SK-N-SH (cell line): ENCODE data around the gene NARS2. TPM values are rescaled to one million over a fixed set of nuclear protein-coding genes. Genes with fewer than 3 reads are reported as not detected.

Experiments
- CTCF ChIA-PET: fragments of 300-600, 350-600 bp; formaldehyde crosslinking; extraction: SDS; loops from one replicate; lab custom pipeline; 2021; lab: Yijun Ruan, JAX
- POLR2A ChIA-PET: fragments of 350-600 bp; sonication (Branson Sonifier 250); formaldehyde crosslinking; extraction: SDS; loops from one replicate; lab custom pipeline; 2020; ENCODE audit warnings: antibody characterized with exemption, inconsistent platforms; lab: Yijun Ruan, JAX
- DNase-seq: peaks from one replicate; pipeline ENCODE4 v3.0.0; 2012
- H2AFZ ChIP-seq: fragments of 200-600 bp; sonication (generic); 2 replicates; pipeline ENCODE4 v1.8.1; 2016; ENCODE audit warnings: antibody characterized with exemption, mild to moderate bottlenecking, low read depth
- H3F3A ChIP-seq: fragments of 200-600 bp; sonication (generic); replicated peaks from 2 replicates; pipeline ENCODE3; 2016; ENCODE audit warnings: antibody characterized with exemption, mild to moderate bottlenecking; ENCODE audit not compliant: insufficient read depth
- H3K27ac ChIP-seq, 2 experiments: fragments of 200-500 bp in 1 of 2; fragments of 200-600 bp in 1 of 2; sonication (Bioruptor generic) in 1 of 2; sonication (generic), shearing (Covaris generic) in 1 of 2; 2 replicates each; pipeline versions ENCODE4 v1.5.1 to v1.6.1; 2014 to 2016; ENCODE audit warnings: low read depth in 2 of 2, inconsistent platforms in 1 of 2, low read length in 1 of 2, mild to moderate bottlenecking in 1 of 2, mixed read lengths in 1 of 2
- H3K27me3 ChIP-seq: fragments of 200-600 bp; sonication (generic), shearing (Covaris generic); 2 replicates; pipeline ENCODE4 v1.6.1; 2016; ENCODE audit warnings: mixed run types; ENCODE audit not compliant: insufficient read depth
- H3K36me3 ChIP-seq, 2 experiments: fragments of 200-500 bp in 1 of 2; fragments of 200-600 bp in 1 of 2; sonication (Bioruptor generic) in 1 of 2; sonication (generic) in 1 of 2; replicated peaks in 1 of 2; 2 replicates each; pipeline versions ENCODE3 to v1.5.1; 2014 to 2016; ENCODE audit warnings: low read length in 1 of 2, mild to moderate bottlenecking in 1 of 2; ENCODE audit not compliant: insufficient read depth in 2 of 2, control insufficient read depth in 1 of 2
- H3K4me1 ChIP-seq, 2 experiments: fragments of 200-500 bp in 1 of 2; fragments of 200-600 bp in 1 of 2; sonication (Bioruptor generic) in 1 of 2; sonication (generic), shearing (Covaris generic) in 1 of 2; 2 replicates each; pipeline versions ENCODE4 v1.5.1 to v1.6.1; 2014 to 2016; ENCODE audit warnings: low read depth in 1 of 2, low read length in 1 of 2, mixed run types in 1 of 2; ENCODE audit not compliant: insufficient read depth in 2 of 2, control insufficient read depth in 1 of 2
- H3K4me2 ChIP-seq: fragments of 200-600 bp; sonication (generic), shearing (Covaris generic); 2 replicates; pipeline ENCODE4 v1.6.1; 2017; ENCODE audit warnings: mixed run types
- H3K4me3 ChIP-seq, 2 experiments: fragments of 200-500 bp in 1 of 2; fragments of 200-600 bp in 1 of 2; sonication (Bioruptor generic) in 1 of 2; sonication (generic), shearing (Covaris generic) in 1 of 2; 2 replicates each; pipeline versions ENCODE4 v1.5.1 to v1.8.1; 2014 to 2016; ENCODE audit warnings: low read depth in 2 of 2, inconsistent platforms in 1 of 2, low read length in 1 of 2, mild to moderate bottlenecking in 1 of 2, mixed read lengths in 1 of 2, moderate library complexity in 1 of 2
- H3K79me2 ChIP-seq: fragments of 200-600 bp; sonication (generic); 2 replicates; pipeline ENCODE4 v1.8.1; 2017; ENCODE audit warnings: mild to moderate bottlenecking; ENCODE audit not compliant: insufficient read depth
- H3K9ac ChIP-seq: fragments of 200-600 bp; sonication (generic); 2 replicates; pipeline ENCODE4 v1.6.1; 2017; ENCODE audit warnings: mixed run types
- H3K9me2 ChIP-seq: fragments of 200-600 bp; sonication (generic); 2 replicates; pipeline ENCODE4 v1.6.1; 2017; ENCODE audit warnings: mixed run types
- H3K9me3 ChIP-seq: fragments of 200-600 bp; sonication (generic); 2 replicates; pipeline ENCODE4 v1.6.1; 2017; ENCODE audit warnings: mixed run types, mild to moderate bottlenecking, moderate library complexity
- H4K20me1 ChIP-seq: fragments of 200-600 bp; sonication (generic); 2 replicates; pipeline ENCODE4 v1.6.1; 2017; ENCODE audit warnings: mild to moderate bottlenecking, mixed run types; ENCODE audit not compliant: insufficient read depth
- CTCF ChIP-seq: fragments of 200-600 bp; sonication (generic); IDR thresholded peaks from 2 replicates; pipeline ENCODE4 v1.6.1; 2017; ENCODE audit warnings: antibody characterized with exemption, mild to moderate bottlenecking, moderate library complexity
- ELF1 ChIP-seq: IDR thresholded peaks from 2 replicates; pipeline ENCODE4 v1.4.0; 2012
- EZH2phosphoT487 ChIP-seq: fragments of 200-600 bp; sonication (generic); IDR thresholded peaks from 2 replicates; pipeline ENCODE4 v1.6.1; 2017; ENCODE audit warnings: low read depth, mixed run types, mild to moderate bottlenecking, antibody characterized with exemption, moderate library complexity, borderline replicate concordance
- FOXJ3 ChIP-seq: sonication (generic); formaldehyde crosslinking; IDR thresholded peaks from 2 replicates; pipeline ENCODE4 v1.5.1; 2020; ENCODE audit warnings: mild to moderate bottlenecking, missing genetic modification reagents
- GABPA ChIP-seq: IDR thresholded peaks from 2 replicates; pipeline ENCODE4 v1.4.0; 2012; ENCODE audit warnings: low read depth, mild to moderate bottlenecking
- NFIC ChIP-seq: IDR thresholded peaks from 2 replicates; pipeline ENCODE4 v1.4.0; 2012; ENCODE audit warnings: borderline replicate concordance
- SIN3A ChIP-seq: IDR thresholded peaks from 2 replicates; pipeline ENCODE4 v1.6.1; 2012; ENCODE audit warnings: low read depth, mild to moderate bottlenecking, low read length, moderate library complexity, borderline replicate concordance
- SMC3 ChIP-seq: IDR thresholded peaks from 2 replicates; pipeline ENCODE4 v1.6.1; 2012; ENCODE audit warnings: low read depth, low read length, improper control_type of control experiment
- TAF1 ChIP-seq: IDR thresholded peaks from 2 replicates; pipeline ENCODE4 v1.6.1; 2012; ENCODE audit warnings: low read depth, mild to moderate bottlenecking, low read length, moderate library complexity, borderline replicate concordance
- WGBS: methylation state at CpG from one replicate; pipeline ENCODE4 v1.1.6; 2017; ENCODE audit warnings: low lambda C conversion rate; 5-methylcytosine and 5-hydroxymethylcytosine counted together
- polyA plus RNA-seq, 3 experiments: library from polyadenylated mRNA; depleted of rRNA; stranded (reverse); fragments of >200 nt; gene quantifications; 2 replicates each; pipeline ENCODE4 v1.2.3, GENCODE V29; 2012
- TF ChIP-seq, protein P1 (sequence below): IDR thresholded peaks from 2 replicates; pipeline ENCODE4; 2012
- TF ChIP-seq, protein P2 (sequence below): fragments of 150-350 bp; IDR thresholded peaks from 2 replicates; pipeline ENCODE4 v1.6.1; 2016; ENCODE audit warnings: mild to moderate bottlenecking, low read depth, low read length
- TF ChIP-seq, protein P3 (sequence below): IDR thresholded peaks from 2 replicates; pipeline ENCODE4 v1.4.0; 2012; ENCODE audit warnings: low read depth, borderline replicate concordance
- TF ChIP-seq, protein P4 (sequence below): IDR thresholded peaks from 2 replicates; pipeline ENCODE4 v1.4.0; 2012; ENCODE audit warnings: low read depth

NARS2 gene
- polyA plus RNA-seq, 1 of the 3 experiments (the other 2 are of a cell fraction): 8.9 TPM

- TF ChIP-seq, protein P1, sequence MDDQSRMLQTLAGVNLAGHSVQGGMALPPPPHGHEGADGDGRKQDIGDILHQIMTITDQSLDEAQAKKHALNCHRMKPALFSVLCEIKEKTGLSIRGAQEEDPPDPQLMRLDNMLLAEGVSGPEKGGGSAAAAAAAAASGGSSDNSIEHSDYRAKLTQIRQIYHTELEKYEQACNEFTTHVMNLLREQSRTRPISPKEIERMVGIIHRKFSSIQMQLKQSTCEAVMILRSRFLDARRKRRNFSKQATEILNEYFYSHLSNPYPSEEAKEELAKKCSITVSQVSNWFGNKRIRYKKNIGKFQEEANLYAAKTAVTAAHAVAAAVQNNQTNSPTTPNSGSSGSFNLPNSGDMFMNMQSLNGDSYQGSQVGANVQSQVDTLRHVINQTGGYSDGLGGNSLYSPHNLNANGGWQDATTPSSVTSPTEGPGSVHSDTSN: no peak
- TF ChIP-seq SMC3: no peak
- no peak for TF ChIP-seq EZH2phosphoT487
- no peak for TF ChIP-seq ELF1
- no peak for TF ChIP-seq CTCF
Measured at GRCh38 chr11:78562398-78562797, 12.3 kb downstream of the NARS2 start (continued).

DNA sequence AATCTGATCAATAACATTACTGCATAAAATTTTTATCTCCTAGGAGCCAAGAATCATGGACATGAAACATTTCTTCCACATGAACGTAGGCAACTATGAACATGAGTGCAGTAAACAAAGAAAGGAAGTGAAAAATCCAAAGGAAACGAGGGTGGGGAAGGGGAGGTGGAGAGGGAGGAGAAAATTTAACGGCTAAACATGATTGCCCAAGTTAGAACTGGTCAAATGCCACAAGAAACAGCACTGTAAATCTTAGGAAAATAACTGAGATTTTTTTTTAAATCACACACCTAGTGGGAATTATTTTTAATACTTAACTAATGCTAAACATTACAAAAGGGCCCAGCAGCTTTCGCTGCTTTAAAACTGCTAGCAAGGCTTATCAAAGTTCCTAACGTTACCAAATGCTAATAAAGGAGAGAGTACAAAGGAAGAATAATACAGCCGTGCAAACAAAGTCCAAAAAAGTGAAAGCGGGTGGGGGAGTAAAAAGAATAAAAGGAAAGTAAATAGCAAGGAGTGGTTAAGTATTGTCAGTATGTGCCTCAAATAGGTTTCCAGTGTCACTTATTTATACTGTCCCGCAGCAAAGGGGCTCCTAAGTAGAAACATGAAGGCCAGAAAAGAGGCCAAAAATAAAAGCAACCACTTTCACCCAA is 13.7 kb downstream of the NARS2 start:
- no peak for DNase-seq
- POLR2A ChIA-PET: interaction anchor here (1.0 to 1.5 kb wide), 2 partner anchors 136 to 144 kb away, joined by 3 to 5 read pairs; partner anchors contain the start of gene GAB2
- Histone ChIP-seq H4K20me1 (no peaks in the 10 kb centered on the region), H3K9me3 (no peaks in the 10 kb centered on the region), H3K4me1 (peaks cover 14 to 33% of the 10 kb centered on the region in 2 experiments; a peak in 3 of 4 replicates), H3K36me3 (peaks cover 25 to 34% of the 10 kb centered on the region in 2 experiments), H3K27ac (peak overlapping the region in 1 of 2 experiments; percentile 88; a peak in 2 of 4 replicates), H3K79me2 (peaks cover 35% of the 10 kb centered on the region), H3K9ac (no peak overlapping the region), H3K4me3 (no peak overlapping the region), H3K4me2 (no peak overlapping the region), H2AFZ (no peak overlapping the region), H3K9me2 (no peaks in the 10 kb centered on the region)
- 70% methylated on average over 8 of the region's 8 CpGs for WGBS
- no peak for TF ChIP-seq SIN3A
- TF ChIP-seq, protein P2, sequence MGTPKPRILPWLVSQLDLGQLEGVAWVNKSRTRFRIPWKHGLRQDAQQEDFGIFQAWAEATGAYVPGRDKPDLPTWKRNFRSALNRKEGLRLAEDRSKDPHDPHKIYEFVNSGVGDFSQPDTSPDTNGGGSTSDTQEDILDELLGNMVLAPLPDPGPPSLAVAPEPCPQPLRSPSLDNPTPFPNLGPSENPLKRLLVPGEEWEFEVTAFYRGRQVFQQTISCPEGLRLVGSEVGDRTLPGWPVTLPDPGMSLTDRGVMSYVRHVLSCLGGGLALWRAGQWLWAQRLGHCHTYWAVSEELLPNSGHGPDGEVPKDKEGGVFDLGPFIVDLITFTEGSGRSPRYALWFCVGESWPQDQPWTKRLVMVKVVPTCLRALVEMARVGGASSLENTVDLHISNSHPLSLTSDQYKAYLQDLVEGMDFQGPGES: no peak
- TF ChIP-seq, protein P3, sequence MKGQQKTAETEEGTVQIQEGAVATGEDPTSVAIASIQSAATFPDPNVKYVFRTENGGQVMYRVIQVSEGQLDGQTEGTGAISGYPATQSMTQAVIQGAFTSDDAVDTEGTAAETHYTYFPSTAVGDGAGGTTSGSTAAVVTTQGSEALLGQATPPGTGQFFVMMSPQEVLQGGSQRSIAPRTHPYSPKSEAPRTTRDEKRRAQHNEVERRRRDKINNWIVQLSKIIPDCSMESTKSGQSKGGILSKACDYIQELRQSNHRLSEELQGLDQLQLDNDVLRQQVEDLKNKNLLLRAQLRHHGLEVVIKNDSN: no peak
- TF ChIP-seq ELF1: no peak
- TF ChIP-seq CTCF: no peak
- TF ChIP-seq GABPA: no peak
- TF ChIP-seq, protein P4, sequence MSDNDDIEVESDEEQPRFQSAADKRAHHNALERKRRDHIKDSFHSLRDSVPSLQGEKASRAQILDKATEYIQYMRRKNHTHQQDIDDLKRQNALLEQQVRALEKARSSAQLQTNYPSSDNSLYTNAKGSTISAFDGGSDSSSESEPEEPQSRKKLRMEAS: no peak
- no peak for TF ChIP-seq SMC3
- no peak for TF ChIP-seq TAF1
- TF ChIP-seq NFIC: no peak
- TF ChIP-seq FOXJ3: no peak
- TF ChIP-seq EZH2phosphoT487: no peak
- TF ChIP-seq, all 33 proteins: peak for 0
- Histone ChIP-seq H3K27me3 (no peaks in the 10 kb centered on the region), H3F3A (peaks cover 20% of the 10 kb centered on the region)
- CTCF ChIA-PET: interaction anchor here (1.0 to 1.4 kb wide), 3 partner anchors 55 to 145 kb away, joined by 3 read pairs; no protein-coding TSS in a partner anchor
